Activated CD8-positive, alpha-beta memory T cell treated with anti-CD3 and anti-CD28 coated beads for 24 hours (primary cell): ENCODE results near the gene KHDC1.
"Not testable (repeated sequence)": the region's sequence is repeated elsewhere in the genome, so short reads cannot be mapped to it uniquely, and the experiment has no call there.

Experiments
- DNase-seq: peaks from one replicate; pipeline ENCODE4 v3.0.0-alpha.2; 2020

The KHDC1 gene

DNA sequence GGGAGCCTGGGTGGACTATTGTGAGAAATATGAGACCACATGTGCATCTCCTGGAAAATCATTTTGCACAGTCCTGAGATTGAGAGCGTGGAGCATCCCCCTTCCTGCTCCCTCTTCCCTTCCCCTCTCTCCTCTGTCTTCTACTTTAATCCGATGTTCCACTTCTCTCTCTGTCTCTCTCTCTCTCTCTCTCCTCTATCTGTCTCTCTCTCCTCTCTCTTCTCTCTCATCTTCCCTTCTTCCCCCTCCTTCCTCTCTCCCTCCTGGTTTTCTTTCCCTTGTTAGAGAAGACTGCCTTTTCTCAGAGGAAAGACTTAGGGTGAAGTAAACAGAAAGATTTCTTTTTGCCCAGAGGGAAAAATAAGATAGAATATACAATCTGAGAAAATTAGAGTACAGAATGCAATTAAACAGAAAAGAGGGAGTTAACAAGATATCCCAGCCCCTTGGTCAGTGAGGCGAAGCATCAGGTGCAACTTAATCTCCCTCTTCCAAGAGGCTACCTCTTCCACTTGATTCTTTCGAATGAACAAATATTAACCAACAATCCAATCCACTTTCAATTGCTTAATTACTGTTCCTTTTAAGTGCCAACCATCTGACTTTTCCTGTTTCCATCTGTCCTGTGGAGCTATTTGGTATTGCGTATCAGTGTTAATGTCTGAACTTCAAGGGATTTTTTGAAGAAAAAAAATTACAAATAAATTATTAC lies 14.6 kb downstream of the KHDC1 start:
- DNase-seq: no peak

DNA sequence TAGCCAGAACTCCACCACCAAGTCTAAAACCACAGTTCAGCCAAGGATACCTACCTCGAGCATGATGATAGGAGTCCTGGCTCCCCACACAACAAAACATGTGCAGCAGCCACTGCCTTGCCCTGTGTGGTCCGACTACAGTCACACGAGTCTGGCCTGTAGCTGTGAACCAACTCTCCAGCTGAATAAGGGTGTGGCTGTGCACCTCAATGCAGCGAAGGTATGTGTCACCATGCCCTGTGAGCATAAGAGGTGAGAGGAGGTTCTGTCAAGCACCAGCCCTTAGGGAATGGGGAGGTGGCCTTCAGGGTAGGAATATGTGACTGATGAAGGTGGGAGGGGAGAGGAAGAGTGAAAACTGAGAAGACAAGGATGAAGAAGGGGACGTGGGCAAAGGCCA lies 21.0 kb downstream of the KHDC1 start:
- DNase-seq: no peak

GRCh38 chr6:73240730-73241129 lies 22.3 kb downstream of the KHDC1 start:
- DNase-seq: no peak

DNA sequence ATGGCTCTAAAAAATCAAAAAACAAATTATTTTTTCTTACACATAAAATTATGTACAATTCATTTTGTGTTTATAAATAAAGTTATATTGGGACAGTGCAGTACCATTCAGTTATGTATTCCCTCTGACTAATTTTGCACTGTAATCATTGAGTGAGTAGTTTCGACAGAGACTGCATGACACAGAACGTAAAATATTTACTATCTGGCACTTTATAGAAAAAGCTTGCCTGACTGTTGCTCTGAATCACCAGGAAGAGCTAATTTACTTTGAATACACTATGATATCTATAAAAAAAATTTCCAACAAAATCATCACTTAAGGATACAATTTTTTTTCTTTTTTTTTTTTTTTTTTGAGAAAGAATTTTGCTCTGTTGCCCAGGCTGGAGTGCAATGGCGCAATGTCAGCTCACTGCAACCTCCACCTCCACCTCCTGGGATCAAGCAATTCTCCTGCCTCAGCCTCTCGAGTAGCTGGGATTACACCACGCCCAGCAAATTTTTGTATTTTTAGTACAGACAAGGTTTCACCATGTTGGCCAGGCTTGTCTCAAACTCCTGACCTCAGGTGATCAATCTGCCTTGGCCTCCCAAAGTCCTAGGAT lies 26.7 kb downstream of the KHDC1 start:
- DNase-seq: no peak

GRCh38 chr6:73234733-73235132 lies 28.3 kb downstream of the KHDC1 start:
- DNase-seq: no peak

GRCh38 chr6:73233971-73234370 lies 29.0 kb downstream of the KHDC1 start:
- DNase-seq: not testable (repeated sequence)

GRCh38 chr6:73233048-73233447 lies 29.9 kb downstream of the KHDC1 start:
- no peak for DNase-seq

GRCh38 chr6:73231986-73232391 lies 31.0 kb downstream of the KHDC1 start:
- DNase-seq: no peak

DNA sequence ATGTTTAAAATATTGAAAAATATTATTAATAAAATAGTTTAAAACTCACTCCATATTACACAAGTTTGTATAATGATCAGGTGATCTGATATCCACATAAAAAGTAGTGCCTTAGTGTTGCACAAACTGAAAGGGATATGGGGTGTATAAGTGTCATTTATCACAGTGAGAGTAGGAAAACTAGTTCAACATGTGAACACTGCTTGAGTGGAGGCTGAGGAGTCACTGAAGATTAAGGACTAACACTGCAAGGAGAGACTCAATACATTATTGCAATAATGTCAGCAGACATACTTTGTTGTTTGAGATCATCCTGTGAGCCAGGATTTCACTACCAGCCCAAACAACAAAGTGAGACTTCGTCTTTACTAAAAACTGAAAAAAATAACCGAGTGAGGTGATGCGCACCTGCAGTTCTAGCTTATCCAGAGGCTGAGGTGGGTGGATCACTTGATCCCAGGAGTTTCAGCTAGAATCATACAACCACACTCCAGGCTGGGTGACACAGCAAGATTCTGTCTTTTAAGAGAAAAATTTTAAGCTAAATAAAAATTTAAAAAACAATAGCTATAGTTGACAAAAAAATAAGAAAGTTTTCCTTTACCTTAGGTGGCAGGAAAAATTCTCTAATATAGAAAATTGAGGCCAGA lies 35.3 kb downstream of the KHDC1 start:
- DNase-seq: no peak

DNA sequence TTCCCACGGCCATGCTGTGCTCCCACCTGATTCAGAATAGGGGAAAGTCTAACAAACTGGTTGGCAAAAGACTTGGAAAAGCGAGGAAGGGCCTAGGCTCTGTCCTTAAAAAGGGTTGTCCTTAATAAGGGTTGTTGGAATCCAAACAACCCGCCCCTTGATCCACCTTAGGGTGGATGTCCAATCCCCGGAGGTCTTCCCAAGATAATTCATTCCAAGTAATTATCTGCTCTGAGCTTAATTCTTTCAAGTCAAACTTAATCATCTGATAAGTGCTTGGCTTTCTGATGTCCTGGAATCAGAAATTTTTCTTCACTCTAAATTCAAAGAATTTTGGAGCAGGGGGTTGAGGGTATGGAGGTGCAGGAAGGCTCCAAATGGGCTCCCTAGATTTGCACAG lies 37.6 kb downstream of the KHDC1 start, which contains the start of gene KHDC1L:
TSS of gene KHDC1L (minus strand) at position 101 of the 400 bp plus-strand sequence. CDS start at position 13, 88 bp downstream.
- DNase-seq: no peak

GRCh38 chr6:73216859-73217258 lies 46.1 kb downstream of the KHDC1 start:
- DNase-seq: no peak

DNA sequence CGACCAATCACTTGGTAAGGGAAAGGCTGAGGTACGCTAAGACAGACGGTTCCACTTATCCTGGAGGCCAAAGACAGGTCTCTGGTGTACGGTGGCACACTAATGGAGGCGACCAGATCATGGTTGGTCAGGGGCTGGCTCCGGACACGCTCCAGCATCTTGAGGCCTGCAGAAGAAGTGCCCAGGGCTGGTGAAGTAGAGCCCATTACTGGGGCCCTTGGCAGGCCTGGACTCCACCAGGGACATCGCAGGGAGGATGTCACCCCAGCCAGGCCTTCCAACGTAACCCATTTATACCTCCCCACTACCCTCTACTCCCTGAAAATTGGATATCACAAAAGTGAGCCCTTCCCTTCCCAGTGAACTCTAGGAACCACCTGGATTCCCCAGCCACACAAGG lies 53.9 kb downstream of the KHDC1 start:
- DNase-seq: no peak

GRCh38 chr6:73207221-73207837 lies 55.7 kb downstream of the KHDC1 start:
- no peak for DNase-seq

DNA sequence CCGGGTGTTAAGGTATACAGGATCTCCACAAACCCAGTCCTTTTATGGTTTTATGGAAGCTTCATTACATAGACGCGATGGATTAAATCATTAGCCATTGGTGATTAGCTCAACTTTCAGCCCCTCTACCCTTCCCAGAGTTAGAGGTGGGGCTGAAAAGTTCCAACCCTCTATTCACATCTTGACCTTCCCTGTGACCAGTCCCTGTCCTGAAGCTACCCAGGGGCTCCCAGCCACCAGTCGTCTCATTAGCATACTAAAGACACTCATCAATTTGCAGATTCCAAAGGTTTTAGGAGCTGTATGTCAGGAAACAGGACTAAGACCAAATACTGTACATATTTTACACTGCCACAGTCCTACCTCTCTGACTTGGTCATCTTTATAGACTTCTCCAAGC lies 58.7 kb downstream of the KHDC1 start:
- no peak for DNase-seq

DNA sequence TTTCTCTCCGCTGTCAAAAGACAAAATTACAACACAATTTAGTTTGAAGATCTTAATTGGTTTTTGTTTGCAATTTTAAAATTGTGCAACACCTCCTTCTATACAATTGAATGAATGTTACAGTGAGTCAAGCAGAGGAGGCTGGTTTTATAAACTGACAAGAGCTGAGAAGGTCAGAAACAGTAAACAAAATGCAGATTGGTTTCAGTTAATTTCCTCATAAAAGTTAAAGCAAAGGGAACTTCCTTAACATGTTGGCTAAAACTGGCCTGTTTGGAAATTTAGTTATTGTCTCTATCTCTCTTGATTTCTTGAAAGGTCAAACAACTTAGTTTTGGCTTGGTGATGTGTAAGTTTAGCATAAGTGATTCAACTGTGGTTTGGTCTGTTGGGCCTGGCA lies 59.9 kb downstream of the KHDC1 start:
- no peak for DNase-seq

GRCh38 chr6:73200735-73201134 lies 62.3 kb downstream of the KHDC1 start:
- DNase-seq: no peak

DNA sequence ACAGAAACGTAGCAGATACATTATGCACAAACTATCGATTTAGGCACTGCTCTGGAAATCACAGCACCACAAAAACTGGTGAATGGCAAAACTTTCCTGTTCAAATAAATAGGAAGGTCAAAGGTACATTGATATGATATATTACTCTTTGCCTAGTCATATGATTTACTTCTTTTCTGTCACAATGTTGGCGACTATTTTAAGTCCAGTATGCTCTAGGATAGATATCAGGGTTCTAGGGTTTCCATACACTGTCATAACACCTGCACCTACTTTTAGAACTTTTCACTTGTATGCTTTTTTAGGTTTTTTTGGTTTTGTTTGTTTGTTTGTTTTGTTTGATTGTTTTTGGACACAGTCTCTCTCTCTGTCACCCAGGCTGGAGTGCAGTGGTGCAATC lies 62.7 kb downstream of the KHDC1 start:
- no peak for DNase-seq

DNA sequence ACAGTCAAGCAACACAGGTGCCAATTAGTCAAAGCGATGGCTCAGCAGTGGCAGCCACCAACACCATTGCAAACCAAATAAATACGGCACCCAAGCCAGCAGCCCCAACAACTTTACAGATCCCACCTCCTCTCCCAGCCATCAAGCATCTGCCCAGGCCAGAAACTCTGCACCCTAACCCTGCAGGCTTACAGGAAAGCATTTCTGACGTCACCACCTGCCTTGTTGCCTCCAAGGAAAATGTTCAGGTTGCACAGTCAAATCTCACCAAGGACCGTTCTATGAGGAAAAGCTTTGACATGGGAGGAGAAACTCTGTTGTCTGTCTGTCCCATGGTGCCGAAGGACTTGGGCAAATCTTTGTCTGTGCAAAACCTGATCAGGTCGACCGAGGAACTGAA lies 68.3 kb downstream of the KHDC1 start:
- no peak for DNase-seq

DNA sequence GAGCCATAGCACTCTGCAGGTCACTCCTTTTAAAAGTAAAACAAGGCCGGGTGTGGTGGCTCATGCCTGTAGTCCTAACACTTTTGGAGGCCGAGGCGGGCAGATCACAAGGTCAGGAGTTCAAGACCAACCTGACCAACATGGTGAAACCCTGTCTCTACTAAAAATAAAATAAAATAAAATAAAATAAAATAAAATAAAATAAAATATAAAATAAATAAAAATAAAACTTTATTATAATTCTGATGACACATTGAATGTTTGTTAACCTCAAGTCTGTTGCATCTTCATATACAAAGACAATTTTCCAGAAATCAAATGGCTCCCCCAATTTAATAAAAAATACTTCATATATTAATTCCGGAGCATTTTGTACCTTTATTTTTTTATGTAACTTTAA lies 69.7 kb downstream of the KHDC1 start:
- not testable (repeated sequence) for DNase-seq
